GM10266 (cell line): Measurements from ENCODE around the gene NOVA2.

Experiments
- DNase-seq: peaks from one replicate; pipeline ENCODE4 v3.0.0; 2012; ENCODE audit errors: extremely low spot score
- TF ChIP-seq, protein P1 (sequence below): IDR thresholded peaks from 2 replicates; pipeline ENCODE4 v1.5.1; 2012; ENCODE audit warnings: mild to moderate bottlenecking, low read depth; ENCODE audit not compliant: control insufficient read depth, insufficient read depth; ENCODE audit errors: missing control alignments

Gene NOVA2

DNA sequence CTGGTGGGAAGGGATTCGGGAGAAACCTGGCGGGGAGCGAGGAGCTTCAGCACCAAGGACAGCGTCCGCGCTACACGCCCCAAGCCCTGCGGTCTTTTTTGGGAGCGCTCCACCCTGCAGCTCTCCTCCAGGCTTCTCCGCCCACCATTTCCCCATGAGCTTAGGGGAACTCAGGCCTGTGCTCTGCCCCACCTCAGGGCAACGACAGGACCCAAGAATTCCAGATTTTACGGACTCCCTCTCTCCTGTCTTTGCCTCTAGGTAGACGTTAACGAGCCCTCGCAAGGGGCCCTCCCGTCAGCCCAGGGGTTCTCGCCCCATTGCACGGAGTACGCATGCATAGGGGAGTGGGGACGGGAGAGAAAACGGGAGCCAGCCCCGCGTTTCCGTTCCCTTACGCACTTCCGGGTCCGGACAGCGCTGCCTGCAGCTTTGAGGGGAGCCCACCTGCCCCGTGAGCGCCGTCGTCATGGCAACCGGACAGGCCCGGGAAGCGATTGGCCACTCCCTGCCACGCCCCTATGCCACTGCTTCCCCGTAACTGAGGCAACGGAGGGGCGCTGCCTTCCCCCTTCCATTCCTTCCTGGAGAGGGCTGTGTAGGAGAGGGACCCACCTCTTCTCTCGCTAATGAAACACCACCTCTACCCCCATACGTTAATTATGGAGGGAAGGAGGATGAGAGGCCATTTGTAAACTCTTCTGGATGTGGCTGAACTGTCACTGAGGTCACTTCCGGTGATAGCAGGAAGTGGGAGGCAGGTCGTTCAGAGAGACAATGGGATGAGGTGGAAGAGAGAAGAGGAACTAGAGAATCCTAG is 20.8 kb downstream of the NOVA2 start:
- DNase-seq = peak; percentile 70
- TF ChIP-seq, protein P1, sequence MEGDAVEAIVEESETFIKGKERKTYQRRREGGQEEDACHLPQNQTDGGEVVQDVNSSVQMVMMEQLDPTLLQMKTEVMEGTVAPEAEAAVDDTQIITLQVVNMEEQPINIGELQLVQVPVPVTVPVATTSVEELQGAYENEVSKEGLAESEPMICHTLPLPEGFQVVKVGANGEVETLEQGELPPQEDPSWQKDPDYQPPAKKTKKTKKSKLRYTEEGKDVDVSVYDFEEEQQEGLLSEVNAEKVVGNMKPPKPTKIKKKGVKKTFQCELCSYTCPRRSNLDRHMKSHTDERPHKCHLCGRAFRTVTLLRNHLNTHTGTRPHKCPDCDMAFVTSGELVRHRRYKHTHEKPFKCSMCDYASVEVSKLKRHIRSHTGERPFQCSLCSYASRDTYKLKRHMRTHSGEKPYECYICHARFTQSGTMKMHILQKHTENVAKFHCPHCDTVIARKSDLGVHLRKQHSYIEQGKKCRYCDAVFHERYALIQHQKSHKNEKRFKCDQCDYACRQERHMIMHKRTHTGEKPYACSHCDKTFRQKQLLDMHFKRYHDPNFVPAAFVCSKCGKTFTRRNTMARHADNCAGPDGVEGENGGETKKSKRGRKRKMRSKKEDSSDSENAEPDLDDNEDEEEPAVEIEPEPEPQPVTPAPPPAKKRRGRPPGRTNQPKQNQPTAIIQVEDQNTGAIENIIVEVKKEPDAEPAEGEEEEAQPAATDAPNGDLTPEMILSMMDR = no peak

DNA sequence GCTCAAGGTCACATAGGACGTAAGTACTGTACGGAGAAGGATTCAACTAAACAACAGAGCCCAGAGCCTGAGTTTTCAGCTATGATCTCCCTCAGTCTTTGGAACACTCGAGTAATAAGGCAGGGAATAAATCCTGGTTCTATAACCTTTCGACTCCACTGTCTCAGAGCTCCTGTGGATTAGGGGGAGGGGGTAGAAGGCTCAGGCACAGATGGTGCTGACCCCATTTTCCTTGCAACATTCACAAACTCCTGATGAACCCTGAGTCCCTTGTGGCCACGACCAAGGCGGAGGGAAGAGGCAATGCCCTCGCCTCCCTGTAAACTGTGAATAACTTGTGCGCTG is 21.4 kb downstream of the NOVA2 start:
- DNase-seq = no peak
- TF ChIP-seq, protein P1 = no peak

DNA sequence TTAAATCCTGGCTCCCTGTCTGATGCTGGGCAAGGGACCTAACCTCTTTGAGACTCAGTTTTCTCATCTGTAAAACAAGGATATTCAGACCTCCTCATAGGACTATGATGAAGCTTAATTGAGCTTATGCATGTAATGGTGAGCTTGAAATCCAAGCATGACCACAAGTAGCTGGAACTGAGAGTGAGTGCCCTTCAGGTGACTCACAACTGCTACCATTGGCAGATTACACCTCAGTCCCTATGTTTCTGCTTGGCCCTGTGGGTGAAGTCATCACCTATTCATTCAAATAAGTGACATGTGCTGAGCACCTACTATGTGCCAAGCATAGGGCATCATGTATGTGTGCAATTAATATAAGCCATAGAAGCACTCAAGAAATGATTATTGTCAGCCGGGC is 25.7 kb downstream of the NOVA2 start:
- no peak for DNase-seq
- TF ChIP-seq, protein P1 = no peak

DNA sequence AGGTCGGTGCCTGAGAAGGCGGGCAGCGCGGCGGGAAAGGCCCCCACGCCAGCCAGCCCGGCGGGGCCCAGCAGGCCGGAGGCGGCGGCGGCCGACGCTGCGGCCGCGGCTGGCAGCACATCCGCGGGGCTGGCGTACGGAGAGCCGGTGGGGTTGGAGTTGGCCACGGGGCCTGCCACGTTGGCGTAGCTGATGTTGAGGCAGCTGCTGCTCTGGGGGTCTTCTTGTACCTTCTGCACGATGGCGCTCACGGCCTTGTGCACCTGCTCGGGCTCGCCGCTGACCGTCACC is 33.2 kb downstream of the NOVA2 start:
- TF ChIP-seq, protein P1 = no peak
- no peak for DNase-seq

DNA sequence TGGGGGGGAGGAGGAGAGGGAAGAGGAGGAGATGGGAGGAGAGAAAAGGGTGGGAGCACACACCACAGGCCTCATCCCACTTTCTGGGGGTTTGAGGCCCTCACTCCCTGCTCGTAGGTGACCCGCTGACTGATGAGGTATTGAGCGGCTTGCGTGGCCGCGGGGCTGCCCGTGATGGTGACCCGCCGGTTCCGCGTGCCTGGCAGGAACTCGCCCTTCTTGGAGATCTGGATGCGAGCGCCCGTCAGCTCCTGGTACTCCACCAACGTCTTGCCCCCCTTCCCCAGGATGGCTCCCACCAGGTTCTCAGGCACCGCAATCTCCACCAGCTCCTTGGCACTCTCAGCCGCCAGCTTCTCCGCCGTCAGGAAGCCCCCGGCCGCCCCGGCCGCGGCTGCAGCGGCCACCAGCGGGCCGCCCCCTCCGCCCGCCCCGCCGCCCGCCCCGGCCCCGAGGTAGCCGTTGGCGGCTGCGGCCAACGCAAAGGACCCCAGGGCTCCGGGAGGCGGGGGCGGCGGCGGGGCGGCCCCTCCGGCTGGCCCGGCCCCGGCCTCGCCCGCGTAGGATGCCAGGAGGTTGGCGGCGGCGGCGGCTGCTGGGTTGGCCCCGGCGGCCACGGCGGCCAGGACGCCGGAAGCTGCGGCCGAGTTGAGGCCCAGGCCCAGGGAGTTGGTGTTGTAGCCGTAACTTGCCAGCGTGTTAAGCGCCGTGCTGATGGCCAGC is 33.7 kb downstream of the NOVA2 start:
- DNase-seq = no peak
- TF ChIP-seq, protein P1 = no peak

DNA sequence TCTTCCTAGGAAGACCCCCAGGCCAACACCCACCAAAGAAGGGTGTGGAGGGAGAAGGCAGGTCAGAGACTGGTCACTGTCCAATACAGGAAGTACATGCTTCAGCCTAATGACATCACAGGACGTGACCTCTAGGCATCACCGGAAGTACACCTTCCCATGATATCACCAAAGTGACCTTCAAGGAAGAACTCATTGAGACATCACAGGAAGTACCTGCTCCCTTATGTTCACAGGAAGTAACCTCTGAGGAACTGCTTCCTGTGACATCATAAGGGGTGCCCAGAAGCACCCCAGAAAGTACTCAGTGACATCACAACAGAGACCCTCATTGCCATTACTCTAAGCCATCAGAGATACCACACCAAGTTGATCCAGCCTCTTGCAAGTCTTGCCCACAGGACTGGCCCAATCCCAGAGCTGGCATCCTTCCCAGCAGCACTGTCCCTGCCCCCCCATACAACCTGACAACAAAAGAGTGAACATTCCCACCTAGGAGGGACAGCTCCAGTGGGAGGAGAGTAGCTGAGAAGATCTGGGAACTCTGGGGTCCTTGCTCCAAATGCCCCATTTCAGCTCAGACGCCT is 34.8 kb downstream of the NOVA2 start:
- TF ChIP-seq, protein P1 = no peak
- no peak for DNase-seq

DNA sequence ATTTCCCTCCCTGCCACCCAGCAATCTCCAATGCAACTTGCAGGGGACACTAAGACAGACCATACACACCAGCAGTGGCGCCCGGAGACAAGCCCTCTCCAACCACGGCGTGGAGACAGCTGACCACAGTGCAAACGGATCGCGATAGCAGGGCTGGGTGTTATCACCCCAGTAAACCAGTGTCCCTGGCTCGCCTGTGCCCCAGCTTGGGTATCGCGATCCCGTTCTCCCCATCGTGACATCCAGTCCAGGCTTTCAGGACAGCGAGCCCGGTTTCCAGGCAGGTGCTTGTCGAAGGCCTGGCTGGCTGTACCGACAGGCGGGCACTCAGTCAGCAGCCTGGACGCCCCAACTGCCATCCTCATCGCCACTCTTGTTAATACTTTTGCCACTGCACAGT is 38.4 kb downstream of the NOVA2 start:
- DNase-seq = no peak
- TF ChIP-seq, protein P1 = no peak
